T47D (cell line): Measurements from ENCODE around the gene INSYN2B.
"Not testable (repeated sequence)": the region's sequence is repeated elsewhere in the genome, so short reads cannot be mapped to it uniquely, and the experiment has no call there.

Source experiments
- DNase-seq, 2 experiments: peaks; one replicate each; pipeline versions ENCODE4 v3.0.0 to v3.0.0-alpha.2; 2011 to 2012; ENCODE audit warnings: low read depth in 1 of 2, low spot score in 1 of 2
- JUND ChIP-seq: IDR thresholded peaks from 2 replicates; pipeline ENCODE4 v1.6.1; 2012; ENCODE audit warnings: low read depth
- in situ Hi-C: cut with HindIII; loops from 2 replicates; pipeline ENCODE4 v1.10.0; 2016; ENCODE audit warnings: low sequenced_read_pairs, low pct_unique_long_range_greater_than_20kb

The INSYN2B gene

DNA sequence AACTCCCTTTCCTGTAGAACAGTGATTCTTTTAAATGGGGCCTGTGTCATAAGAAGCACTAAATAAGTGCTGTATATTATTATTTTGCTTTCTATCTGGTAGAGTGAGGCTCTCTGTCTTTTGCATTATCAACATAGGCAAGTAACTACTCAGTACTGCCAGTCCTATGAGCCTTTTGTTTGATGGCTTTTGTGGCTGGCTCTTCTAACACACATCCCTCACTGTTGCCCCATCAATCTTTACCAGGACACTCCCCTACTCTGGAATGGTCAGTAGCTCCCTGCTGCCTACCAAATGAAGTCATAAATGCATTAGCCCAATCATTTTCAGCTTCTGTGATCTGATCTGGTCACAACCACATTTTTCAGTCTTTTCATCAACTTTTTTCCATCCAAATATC lies 137.6 kb downstream of the INSYN2B start:
- no peak for DNase-seq
- in situ Hi-C loops = no loop called here
- no peak for TF ChIP-seq JUND

DNA sequence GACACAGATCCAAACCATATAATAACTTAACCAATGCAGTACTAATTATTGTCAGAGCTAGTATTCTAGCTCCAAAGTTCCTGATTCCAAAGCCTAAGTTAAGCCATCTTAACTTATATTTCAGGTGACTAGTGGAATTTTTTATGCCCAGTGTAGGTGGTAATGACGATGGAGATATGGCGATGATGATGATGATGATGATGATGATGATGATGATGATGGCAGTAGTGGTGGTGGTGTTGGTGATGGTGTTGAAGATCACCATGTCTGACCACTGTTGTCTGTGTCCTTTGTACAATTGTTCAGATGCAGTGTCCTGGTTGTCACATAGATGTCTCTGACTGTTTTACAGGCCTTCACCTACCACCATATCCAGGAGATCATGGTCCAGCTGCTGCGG lies 139.9 kb downstream of the INSYN2B start:
- in situ Hi-C loops = no loop called here
- no peak for TF ChIP-seq JUND
- DNase-seq = no peak

DNA sequence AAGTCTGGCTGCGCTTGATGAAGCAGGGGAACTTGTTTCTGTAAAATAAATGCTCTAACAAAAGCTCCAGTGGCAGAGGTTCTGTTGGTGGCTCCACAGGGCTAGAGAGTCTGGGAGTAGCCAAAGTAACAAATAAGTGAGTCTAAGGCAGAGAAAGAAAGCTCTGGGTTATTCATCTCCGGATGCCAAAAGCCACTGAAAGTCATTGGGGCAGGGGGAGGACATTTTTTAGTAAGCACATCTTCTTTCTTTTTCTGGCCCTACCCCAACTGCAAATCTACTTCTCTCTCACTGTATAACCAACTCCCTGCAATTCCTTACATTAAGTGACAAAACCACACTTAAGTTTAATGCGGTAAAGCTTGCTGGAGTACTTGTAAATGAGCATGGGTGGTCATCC lies 141.6 kb downstream of the INSYN2B start:
- in situ Hi-C loops = no loop called here
- no peak for TF ChIP-seq JUND
- DNase-seq = no peak

DNA sequence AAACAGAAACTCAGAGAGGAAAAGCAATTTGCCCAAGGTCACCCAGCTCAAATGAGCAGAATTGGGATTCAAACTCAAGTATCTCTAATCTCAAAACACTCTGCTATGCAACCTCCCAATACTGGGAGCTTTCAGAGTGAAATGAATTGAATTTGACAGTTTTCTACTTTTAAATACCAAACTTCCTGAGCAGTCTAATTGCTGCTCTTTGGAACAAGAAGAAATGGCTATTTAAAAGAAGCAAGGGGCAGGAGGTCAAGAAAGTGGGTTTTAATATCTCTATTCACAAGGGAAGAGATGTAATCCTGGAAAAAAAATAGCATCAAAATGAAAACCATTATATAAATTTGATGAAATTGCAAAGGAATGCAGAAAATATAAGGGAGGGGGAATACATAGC lies 142.6 kb downstream of the INSYN2B start:
- no peak for DNase-seq
- TF ChIP-seq JUND = no peak
- in situ Hi-C loops = no loop called here

DNA sequence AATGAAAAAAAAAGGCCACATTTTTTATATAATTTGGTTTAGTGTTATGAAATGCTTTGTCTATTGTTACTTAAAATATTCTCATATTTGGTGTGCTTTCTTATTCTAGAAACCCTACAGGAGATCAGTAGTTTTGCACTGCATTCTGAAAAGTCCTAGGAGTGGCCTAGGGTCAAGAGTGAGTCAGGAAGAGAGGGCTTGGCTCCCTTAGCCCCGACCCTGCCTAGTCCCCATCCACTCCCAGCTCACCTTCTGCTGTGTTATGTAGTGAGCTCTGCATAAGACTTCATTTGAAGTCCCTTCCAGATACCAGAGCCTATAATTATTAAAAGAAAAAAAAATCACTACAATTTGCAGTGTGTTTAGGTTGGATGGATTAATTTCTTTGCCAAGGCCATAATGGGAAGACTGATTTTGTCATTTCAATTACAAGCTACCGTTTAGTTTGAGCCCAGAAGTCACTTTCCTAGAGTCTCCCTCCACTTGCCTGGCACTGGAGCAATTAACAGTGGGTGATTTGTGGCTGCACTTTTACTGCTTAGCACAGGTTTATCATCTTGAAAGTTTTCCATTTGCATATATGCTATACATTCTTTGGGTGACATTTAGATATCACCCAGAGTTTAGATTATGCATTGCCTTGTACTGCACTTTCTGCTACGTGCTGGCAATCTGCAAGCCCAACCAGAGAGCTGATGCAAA lies 143.3 kb downstream of the INSYN2B start:
- in situ Hi-C loops = no loop called here
- TF ChIP-seq JUND = no peak
- no peak for DNase-seq

DNA sequence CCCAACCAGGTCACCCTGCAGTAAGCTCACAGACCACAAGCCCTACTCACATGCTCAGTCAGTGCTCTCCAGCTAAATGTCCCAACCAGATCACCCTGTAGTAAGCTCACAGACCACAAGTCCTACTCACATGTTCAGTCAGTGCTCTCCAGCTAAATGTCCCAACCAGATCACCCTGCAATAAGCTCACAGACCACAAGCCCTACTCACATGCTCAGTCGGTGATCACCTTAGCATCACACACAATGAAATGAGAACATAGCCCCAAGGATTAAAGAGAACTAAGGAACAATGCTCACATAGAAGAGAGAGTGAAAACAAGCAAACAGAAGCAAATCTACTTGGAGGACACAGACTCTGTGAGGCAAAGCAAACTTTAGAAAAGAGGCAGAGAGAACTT lies 145.8 kb downstream of the INSYN2B start:
- DNase-seq, in situ Hi-C loops: not testable (repeated sequence)

DNA sequence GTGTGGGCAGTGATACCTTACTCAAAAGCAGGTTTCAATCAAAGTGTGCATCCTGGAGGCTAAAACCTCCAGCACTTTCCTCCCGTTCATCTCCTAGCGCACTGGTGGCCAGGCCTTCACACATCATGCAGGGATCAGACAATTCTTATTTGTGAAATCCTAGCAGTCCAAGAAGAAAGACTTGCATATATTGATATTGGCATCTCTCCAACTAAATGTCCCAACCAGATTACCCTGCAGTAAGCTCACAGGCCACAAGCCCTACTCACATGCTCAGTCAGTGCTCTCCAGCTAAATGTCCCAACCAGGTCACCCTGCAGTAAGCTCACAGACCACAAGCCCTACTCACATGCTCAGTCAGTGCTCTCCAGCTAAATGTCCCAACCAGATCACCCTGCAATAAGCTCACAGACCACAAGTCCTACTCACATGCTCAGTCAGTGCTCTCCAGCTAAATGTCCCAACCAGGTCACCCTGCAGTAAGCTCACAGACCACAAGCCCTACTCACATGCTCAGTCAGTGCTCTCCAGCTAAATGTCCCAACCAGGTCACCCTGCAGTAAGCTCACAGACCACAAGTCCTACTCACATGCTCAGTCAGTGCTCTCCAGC lies 146.5 kb downstream of the INSYN2B start:
- in situ Hi-C loops, DNase-seq: not testable (repeated sequence)

DNA sequence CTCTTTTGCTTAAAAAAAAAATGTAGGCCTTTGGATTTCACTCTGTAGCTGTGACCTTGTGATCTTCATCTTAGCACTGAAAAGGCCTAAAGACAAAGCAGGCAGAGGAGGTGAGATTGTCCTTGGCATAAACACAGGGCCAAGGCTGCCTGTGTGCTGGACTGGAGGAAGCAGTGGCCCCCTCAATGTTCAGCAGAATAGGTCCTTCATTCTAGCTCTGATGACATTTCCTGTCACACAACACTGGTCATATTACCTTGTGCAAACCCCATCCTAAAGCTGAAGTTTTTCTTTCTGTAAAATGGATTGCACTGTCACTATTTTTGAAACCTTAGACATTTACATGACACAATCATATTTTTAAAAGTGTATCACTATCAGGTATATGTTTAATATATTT lies 147.4 kb downstream of the INSYN2B start:
- no peak for DNase-seq
- in situ Hi-C loops = no loop called here

DNA sequence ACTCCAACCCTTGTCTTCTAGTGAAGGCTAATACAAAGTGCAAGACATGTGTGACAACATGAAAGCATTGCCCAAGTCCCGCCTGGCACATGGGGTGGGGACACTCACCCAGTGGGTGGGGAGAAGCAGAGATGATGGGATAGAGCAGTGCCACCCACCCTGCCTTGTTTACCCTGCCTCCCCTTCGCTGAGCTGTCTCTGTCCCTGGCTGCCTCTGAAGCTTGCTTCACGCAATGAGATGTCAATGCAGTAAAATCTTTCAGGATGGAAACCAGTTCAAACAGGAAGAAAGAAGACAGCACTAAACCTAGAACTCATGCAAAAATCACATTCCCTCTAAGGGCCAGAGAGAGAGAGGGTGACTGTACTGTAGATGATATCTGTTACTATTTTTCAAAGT lies 148.0 kb downstream of the INSYN2B start:
- no peak for TF ChIP-seq JUND
- in situ Hi-C loops = no loop called here
- DNase-seq = no peak

More for the DNA sequence above, 147.4 kb downstream of the INSYN2B start:
- no peak for TF ChIP-seq JUND

DNA sequence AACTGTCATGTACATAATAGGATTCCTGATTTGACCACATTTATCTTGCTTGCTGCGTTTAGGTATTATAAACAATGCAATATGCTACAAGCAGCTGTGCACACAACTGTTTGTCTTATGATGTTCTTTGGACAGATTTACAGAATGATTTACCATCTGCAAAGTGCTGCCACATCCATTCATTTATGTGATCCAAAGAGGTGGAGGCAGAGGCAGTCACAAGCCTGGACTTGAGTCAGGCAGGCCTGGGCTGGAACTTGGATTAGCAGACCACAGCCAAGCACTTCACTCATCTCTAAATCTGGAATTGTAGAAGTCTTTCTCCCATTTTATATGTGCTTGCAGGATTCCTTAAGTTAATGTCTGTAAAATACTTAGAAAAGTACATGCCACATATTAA lies 149.0 kb downstream of the INSYN2B start:
- in situ Hi-C loops = no loop called here
- no peak for TF ChIP-seq JUND
- DNase-seq = no peak

DNA sequence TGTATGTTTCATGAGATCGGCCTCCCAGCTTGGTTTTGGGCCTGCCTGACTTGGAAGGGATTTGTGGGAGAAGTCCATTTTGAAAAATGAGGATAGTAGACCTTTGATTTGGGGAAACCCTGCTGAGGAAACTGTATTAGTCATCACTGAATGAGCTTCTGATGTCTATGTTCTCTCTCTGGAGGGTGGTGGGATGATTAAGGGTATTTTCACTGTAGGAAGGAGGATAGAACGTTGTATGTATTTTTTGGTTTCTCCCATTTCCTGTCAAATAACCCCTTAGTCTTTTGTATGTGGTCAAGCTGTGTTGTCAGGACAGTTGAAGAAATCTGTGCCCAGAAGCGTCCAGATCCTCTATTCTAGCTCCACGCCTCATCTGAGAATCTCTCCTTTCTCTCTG lies 151.9 kb downstream of the INSYN2B start:
- no peak for DNase-seq
- TF ChIP-seq JUND = no peak
- in situ Hi-C loops = no loop called here

DNA sequence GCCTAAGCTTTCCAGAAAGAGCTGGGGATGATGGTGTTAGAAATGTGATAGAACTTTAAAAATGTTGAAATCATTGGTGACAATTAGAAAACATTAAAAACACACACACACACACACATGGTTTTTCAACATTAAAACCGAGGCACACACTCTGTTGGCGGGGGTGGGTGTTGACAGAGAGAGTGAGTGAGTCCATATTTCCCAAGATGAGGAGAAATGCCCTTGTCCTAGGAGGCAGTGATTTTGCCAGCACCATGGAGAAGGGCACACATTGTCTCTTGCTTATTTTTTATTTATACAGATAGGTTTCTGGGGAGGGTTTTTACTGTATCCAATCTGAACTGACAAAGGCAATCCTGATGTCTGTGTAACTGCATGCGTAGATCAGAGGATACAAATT lies 152.5 kb downstream of the INSYN2B start:
- DNase-seq = no peak
- no peak for TF ChIP-seq JUND
- in situ Hi-C loops = no loop called here

DNA sequence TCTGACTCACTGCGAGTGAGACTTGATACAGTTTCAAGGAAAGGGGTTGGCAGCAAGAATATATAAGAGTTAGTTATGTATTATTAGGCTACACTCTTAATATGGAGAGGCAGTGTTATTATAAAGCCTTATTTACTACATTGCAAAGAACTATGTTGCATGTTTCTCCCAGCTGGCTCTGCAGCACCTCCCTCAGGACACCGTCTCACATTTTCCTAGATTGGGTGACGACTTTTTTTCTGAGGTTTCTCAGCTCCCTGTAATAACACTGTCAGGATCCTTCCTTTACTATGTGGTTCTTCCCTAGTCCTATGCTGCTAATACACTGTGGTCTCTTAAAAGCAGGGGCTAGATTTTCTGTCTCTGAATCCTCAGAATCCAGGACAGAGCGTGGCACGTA lies 153.7 kb downstream of the INSYN2B start:
- no peak for TF ChIP-seq JUND
- no peak for DNase-seq
- in situ Hi-C loops = no loop called here

DNA sequence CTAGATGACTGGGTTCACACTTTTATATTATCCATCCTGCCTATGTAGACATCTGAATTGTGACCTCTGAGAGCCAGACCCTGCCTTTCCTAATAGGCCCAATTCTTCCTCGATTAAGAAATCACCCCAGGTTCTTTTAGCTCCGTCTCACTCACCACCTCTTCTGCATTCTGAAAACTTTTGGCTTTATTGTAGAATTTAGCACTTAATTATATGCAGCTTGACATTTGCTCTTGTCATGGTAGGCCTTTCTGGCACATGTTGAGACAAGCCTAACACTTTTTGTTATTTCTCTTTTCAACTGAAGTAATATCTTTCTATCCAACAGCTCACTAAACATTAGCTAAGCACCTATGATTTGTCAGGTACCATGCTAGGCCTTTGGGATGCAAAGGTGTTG lies 163.3 kb downstream of the INSYN2B start:
- TF ChIP-seq JUND = no peak
- in situ Hi-C loops = no loop called here
- no peak for DNase-seq
